Measurements from ENCODE around the gene PLA2G4E.

PLA2G4E gene

GRCh38 chr15:41965441-41966413, 55.1 kb downstream of the PLA2G4E start:
- in situ Hi-C loops (cut with MboI; ENCODE audit: low sequenced_read_pairs) = no loop called here

GRCh38 chr15:41961595-41962202, 59.1 kb downstream of the PLA2G4E start:
- in situ Hi-C loops (cut with MboI; ENCODE audit: low sequenced_read_pairs) = no loop called here

GRCh38 chr15:41961001-41961518, 59.8 kb downstream of the PLA2G4E start:
- in situ Hi-C loops (cut with MboI; ENCODE audit: low sequenced_read_pairs) = no loop called here

- in situ Hi-C loops (cut with MboI; ENCODE audit: low sequenced_read_pairs) = no loop called here
These were observed 62.8 kb downstream of the PLA2G4E start for GRCh38 chr15:41958002-41958420.

- in situ Hi-C loops (cut with MboI; ENCODE audit: low sequenced_read_pairs) = no loop called here
These were observed 63.6 kb downstream of the PLA2G4E start for GRCh38 chr15:41957021-41957897.

GRCh38 chr15:41955807-41956525, 64.9 kb downstream of the PLA2G4E start:
- in situ Hi-C loops (cut with MboI; ENCODE audit: low sequenced_read_pairs) = no loop called here

- in situ Hi-C loops (cut with MboI; ENCODE audit: low sequenced_read_pairs) = no loop called here
These were observed 65.7 kb downstream of the PLA2G4E start for GRCh38 chr15:41955100-41955499.

- in situ Hi-C loops (cut with MboI; ENCODE audit: low sequenced_read_pairs) = no loop called here
These were observed 66.8 kb downstream of the PLA2G4E start for GRCh38 chr15:41954036-41954435.

GRCh38 chr15:41952013-41952563, 68.8 kb downstream of the PLA2G4E start:
- in situ Hi-C loops (cut with MboI; ENCODE audit: low sequenced_read_pairs) = no loop called here

GRCh38 chr15:41951571-41951970, 69.3 kb downstream of the PLA2G4E start:
- in situ Hi-C loops (cut with MboI; ENCODE audit: low sequenced_read_pairs) = no loop called here

- in situ Hi-C loops (cut with MboI; ENCODE audit: low sequenced_read_pairs) = no loop called here
These were observed 70.4 kb downstream of the PLA2G4E start for GRCh38 chr15:41950489-41950888.

GRCh38 chr15:41950127-41950483, 70.7 kb downstream of the PLA2G4E start:
- in situ Hi-C loops (cut with MboI; ENCODE audit: low sequenced_read_pairs) = no loop called here

- in situ Hi-C loops (cut with MboI; ENCODE audit: low sequenced_read_pairs) = no loop called here
These were observed 71.3 kb downstream of the PLA2G4E start for GRCh38 chr15:41949401-41950126.

GRCh38 chr15:41948490-41948889, 72.4 kb downstream of the PLA2G4E start:
- in situ Hi-C loops (cut with MboI; ENCODE audit: low sequenced_read_pairs) = no loop called here

GRCh38 chr15:41946970-41947369, 73.9 kb downstream of the PLA2G4E start:
- in situ Hi-C loops (cut with MboI; ENCODE audit: low sequenced_read_pairs) = no loop called here

GRCh38 chr15:41945731-41946130, 75.1 kb downstream of the PLA2G4E start:
- in situ Hi-C loops (cut with MboI; ENCODE audit: low sequenced_read_pairs) = no loop called here

- in situ Hi-C loops (cut with MboI; ENCODE audit: low sequenced_read_pairs) = no loop called here
These were observed 75.6 kb downstream of the PLA2G4E start for GRCh38 chr15:41945221-41945620.

GRCh38 chr15:41944313-41944940, 76.4 kb downstream of the PLA2G4E start:
- in situ Hi-C loops (cut with MboI; ENCODE audit: low sequenced_read_pairs) = no loop called here
